ENCODE measurements around the gene EHD4. TPM values are rescaled to one million over a fixed set of nuclear protein-coding genes. Genes with fewer than 3 reads are reported as not detected.

EHD4 gene
- polyA plus RNA-seq, 1 donor (not counting 4 experiments of a cell fraction or from before 2014, with no cell fraction given): 31.5 TPM

GRCh38 chr15:41948490-41948889 lies 23.9 kb downstream of the EHD4 start:
- H3K79me2 ChIP-seq (ENCODE audit: control insufficient read depth, insufficient read depth, low read length): peaks cover 43% of the 10 kb centered on the region
- no peak overlapping the region for H2AFZ ChIP-seq (ENCODE audit: control insufficient read depth, low read length)
- TF ChIP-seq CTCF (optimal IDR thresholded peaks at IDR 0.05 in 1 of 3, IDR thresholded peaks at IDR 0.05 in 1 of 3, conservative IDR thresholded peaks at IDR 0.05 in 1 of 3; ENCODE audit: extremely low read depth in 1 of 3, insufficient read depth in 2 of 3, low read length in 3 of 3): no peak
- no peak for TF ChIP-seq EZH2 (IDR thresholded peaks at IDR 0.05; ENCODE audit: low read length)
- peaks cover 45% of the 10 kb centered on the region for H3K4me1 ChIP-seq (ENCODE audit: control insufficient read depth, extremely low read depth, insufficient read depth, low read length)
- no peaks in the 10 kb centered on the region for H3K9me1 ChIP-seq (ENCODE audit: control insufficient read depth, extremely low read depth, insufficient read depth, low read length)
- H3K9ac ChIP-seq (ENCODE audit: control insufficient read depth, extremely low read depth, insufficient read depth, low read length): no peak overlapping the region
- H3K4me3 ChIP-seq (ENCODE audit: control insufficient read depth in 2 of 3, extremely low read depth in 1 of 3, insufficient read depth in 2 of 3, low read depth in 1 of 3, low read length in 3 of 3): no peak overlapping the region
- H4K20me1 ChIP-seq (ENCODE audit: control insufficient read depth, extremely low read depth, insufficient read depth, low read length): no peaks in the 10 kb centered on the region
- no peaks in the 10 kb centered on the region for H3K27me3 ChIP-seq (ENCODE audit: control insufficient read depth, extremely low read depth, insufficient read depth, low read length)
- FAIRE-seq (no peak), DNase-seq (ENCODE audit: low read depth, low spot score) (no peak)
- dilution Hi-C loops (cut with MboI; ENCODE audit: extremely low pct_ligation_motif_present, low sequenced_read_pairs): no loop called here
- no peak overlapping the region for H3K27ac ChIP-seq (ENCODE audit: control insufficient read depth, insufficient read depth, low read length)
- H3K36me3 ChIP-seq (ENCODE audit: control insufficient read depth in 2 of 2, extremely low read depth in 1 of 2, insufficient read depth in 2 of 2, low read length in 2 of 2): peaks cover 15 to 22% of the 10 kb centered on the region in 2 experiments
- no peak overlapping the region for H3K4me2 ChIP-seq (ENCODE audit: control insufficient read depth, extremely low read depth, insufficient read depth, low read depth, low read length)
- H3K9me3 ChIP-seq (ENCODE audit: control insufficient read depth, low read depth, low read length): no peaks in the 10 kb centered on the region

- Histone ChIP-seq H3K4me3 (ENCODE audit: control insufficient read depth in 2 of 3, extremely low read depth in 1 of 3, insufficient read depth in 2 of 3, low read depth in 1 of 3, low read length in 3 of 3) (peak overlapping the region in 1 of 3 experiments; percentile 22), H4K20me1 (ENCODE audit: control insufficient read depth, extremely low read depth, insufficient read depth, low read length) (no peaks in the 10 kb centered on the region), H3K4me1 (ENCODE audit: control insufficient read depth, extremely low read depth, insufficient read depth, low read length) (peaks cover 58% of the 10 kb centered on the region), H3K36me3 (ENCODE audit: control insufficient read depth in 2 of 2, extremely low read depth in 1 of 2, insufficient read depth in 2 of 2, low read length in 2 of 2) (peaks cover 12 to 28% of the 10 kb centered on the region in 2 experiments), H3K9ac (ENCODE audit: control insufficient read depth, extremely low read depth, insufficient read depth, low read length) (peak overlapping the region; percentile 6), H3K9me1 (ENCODE audit: control insufficient read depth, extremely low read depth, insufficient read depth, low read length) (no peaks in the 10 kb centered on the region), H3K9me3 (ENCODE audit: control insufficient read depth, low read depth, low read length) (no peaks in the 10 kb centered on the region), H3K79me2 (ENCODE audit: control insufficient read depth, insufficient read depth, low read length) (peaks cover 52% of the 10 kb centered on the region), H3K27ac (ENCODE audit: control insufficient read depth, insufficient read depth, low read length) (peak overlapping the region; percentile 8), H3K27me3 (ENCODE audit: control insufficient read depth, extremely low read depth, insufficient read depth, low read length) (no peaks in the 10 kb centered on the region), H2AFZ (ENCODE audit: control insufficient read depth, low read length) (no peak overlapping the region), H3K4me2 (ENCODE audit: control insufficient read depth, extremely low read depth, insufficient read depth, low read depth, low read length) (peak overlapping the region; percentile 67)
- peak; percentile 100 for FAIRE-seq
- TF ChIP-seq CTCF (optimal IDR thresholded peaks at IDR 0.05 in 1 of 3, IDR thresholded peaks at IDR 0.05 in 1 of 3, conservative IDR thresholded peaks at IDR 0.05 in 1 of 3; ENCODE audit: extremely low read depth in 1 of 3, insufficient read depth in 2 of 3, low read length in 3 of 3): no peak
- TF ChIP-seq EZH2 (IDR thresholded peaks at IDR 0.05; ENCODE audit: low read length): no peak
- dilution Hi-C loops (cut with MboI; ENCODE audit: extremely low pct_ligation_motif_present, low sequenced_read_pairs): no loop called here
- DNase-seq (ENCODE audit: low read depth, low spot score): no peak
These were observed 25.4 kb downstream of the EHD4 start for GRCh38 chr15:41946970-41947369.
